ENCODE data around the gene ENOX1.

Gene ENOX1

DNA sequence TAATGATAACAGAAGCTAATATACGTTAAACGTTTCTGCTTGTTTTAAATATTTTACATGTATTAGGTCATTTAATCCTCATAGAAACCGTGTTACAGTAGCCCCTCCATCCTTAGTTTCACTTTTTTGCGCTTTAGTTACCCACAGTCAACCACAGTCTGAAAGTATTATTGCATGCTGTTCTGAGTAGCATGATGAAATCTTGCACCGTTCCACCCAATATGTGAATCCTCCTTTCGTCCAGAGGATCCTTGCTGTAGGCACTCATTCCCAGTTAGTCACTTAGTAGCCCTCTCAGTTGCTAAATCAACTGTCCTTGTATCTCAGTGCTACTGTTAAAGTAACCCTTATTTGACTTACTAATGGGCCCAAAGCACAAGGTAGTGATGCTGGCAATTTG, 257.8 kb downstream of the ENOX1 start:
- no peak for DNase-seq

DNA sequence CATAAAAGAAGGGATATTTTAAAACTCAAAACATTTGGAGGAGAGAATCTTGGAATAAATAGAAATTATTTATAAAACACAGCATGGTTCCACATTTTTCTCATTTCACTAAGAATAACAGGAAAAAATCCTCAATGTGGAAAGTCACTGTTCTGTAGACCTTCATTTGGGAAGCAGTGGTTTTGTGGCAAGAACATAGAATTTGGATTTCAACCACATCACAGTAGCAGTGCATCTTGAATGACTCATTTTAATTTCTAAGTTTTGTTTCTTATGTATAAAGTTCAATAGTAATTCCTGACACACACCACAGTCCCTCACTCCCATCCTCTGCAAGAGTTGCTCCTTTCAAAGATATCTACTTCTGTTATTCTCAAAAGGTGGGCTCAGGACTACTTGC, 264.0 kb downstream of the ENOX1 start:
- no peak for DNase-seq

GRCh38 chr13:43520351-43520750, 266.4 kb downstream of the ENOX1 start:
- DNase-seq: no peak

DNA sequence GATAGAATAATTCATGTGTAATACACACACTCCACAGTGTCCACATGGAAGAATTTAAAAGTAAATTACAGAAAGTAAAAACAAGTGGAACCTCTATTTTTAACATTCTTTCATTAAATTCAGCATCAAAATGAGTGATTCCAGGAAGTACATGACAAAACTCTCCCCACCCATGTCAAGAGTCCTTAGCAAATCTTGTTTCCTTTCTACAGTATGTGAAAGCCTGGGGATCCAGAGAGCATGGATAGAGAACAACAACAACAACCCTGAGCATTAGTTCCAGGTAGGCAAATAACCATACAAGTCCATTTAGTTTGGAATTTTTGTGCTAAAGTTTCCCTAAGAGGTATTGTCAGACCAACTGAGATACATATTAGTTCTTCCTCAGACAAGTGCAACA, 267.9 kb downstream of the ENOX1 start:
- no peak for DNase-seq

DNA sequence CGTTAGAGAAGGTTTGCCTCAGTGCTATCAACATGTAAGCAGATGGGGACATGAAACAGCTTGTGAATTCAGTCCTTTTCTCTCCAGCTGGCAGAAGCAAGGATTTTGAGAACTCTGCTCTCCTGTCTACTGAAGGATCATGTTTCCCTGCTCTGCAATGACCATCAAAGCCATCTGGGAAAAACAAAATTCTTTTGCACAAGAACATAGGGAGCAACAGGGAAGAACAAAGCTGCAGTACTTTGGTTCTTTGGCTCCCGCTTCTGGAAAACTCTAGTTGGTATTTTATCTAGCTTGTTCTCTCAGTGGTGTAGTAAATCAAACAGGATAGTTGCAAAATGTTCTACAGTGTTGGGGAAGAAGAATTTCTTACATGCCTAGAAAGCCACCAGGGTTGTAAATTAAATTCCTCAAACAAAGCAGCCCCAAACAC, 270.4 kb downstream of the ENOX1 start:
- no peak for DNase-seq

- DNase-seq: no peak
Observed at GRCh38 chr13:43515531-43515930, 271.2 kb downstream of the ENOX1 start.

DNA sequence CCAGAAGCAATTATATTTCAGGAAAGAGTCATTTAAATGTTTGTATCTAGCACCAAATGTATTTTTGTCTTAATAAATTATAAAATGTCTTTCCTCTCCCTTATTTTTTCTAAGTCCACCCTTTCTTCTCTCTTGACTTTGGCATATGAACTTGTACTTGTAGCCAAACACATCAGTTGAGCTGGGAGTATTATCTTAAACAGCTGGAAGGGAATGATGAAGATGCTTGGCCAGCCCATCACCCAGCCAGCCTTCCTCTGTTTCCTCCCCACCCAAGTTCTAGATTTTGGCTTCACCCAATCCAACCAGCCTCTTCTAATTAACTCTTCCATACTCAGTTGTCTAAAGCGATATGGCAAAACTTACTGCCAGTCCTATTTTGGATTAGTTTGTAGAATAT, 272.5 kb downstream of the ENOX1 start:
- no peak for DNase-seq

GRCh38 chr13:43512221-43512620, 274.6 kb downstream of the ENOX1 start:
- DNase-seq: no peak

DNA sequence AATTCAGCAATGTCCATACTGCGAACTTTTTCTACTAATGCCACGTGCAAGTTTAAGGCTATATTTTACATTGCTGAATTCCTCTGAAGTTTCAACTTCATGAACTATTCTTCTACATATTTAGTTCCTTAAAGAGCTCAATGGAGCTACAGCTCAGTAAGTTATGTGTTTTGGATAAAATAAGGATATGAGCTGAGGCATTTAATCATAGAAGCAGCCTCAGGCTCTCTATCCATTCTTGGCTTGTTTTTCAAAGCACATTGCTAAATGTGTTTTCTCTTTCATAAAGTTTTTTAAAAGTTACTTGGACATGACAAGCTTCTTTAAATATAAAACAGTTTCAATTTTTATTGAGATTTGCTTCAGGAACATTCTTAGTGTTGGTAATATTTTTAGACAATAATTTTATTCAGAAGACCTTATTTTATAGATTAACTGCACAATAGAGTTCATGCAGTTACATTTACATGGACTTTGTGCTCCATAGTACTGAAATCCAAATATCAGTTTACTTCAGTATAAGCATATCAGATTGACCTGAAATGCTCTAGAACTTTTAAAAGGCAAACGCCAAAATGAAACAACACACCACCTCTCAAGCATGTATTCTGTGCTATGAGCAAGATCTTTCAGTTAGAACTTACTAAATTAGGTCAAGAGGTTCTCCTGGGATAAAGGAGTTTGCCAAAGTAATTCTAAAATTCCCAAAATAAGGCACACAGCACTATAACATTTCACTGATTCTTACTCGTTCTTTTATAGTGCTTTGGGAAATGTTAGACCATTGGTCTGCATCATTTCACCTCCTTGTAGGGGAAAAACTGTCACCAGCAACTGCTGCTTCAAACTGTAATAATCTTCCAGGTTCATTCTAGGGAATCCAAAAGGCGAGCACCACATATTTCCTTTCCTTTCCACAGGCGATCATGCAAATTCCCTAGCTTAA, 275.5 kb downstream of the ENOX1 start:
- no peak for DNase-seq

- no peak for DNase-seq
Observed at GRCh38 chr13:43495732-43496131, 291.0 kb downstream of the ENOX1 start.

- no peak for DNase-seq
Observed at GRCh38 chr13:43494206-43494605, 292.6 kb downstream of the ENOX1 start.

DNA sequence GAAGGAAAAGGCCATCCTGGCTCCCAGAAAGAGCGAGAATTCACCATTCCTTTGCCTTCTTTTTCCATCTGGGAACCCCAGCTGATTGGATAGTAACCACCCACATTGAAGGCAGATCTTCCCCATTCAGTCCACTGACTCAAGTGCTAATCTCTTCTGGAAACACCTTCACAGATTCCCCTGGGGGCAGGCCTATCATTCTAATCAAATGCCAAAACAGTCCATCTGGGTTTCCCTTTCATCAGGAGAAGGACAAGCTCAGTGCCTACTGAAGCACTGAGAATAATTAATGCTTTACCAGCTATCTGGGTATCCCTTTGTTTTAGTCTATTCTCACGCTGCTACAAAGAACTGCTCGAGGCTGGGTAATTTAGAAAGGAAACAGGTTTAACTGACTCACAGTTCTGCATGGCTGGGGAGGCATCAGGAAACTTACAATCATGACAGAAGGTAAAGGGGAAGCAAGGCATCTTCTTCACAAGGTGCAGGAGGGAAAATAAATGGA, 293.2 kb downstream of the ENOX1 start:
- DNase-seq: no peak

DNA sequence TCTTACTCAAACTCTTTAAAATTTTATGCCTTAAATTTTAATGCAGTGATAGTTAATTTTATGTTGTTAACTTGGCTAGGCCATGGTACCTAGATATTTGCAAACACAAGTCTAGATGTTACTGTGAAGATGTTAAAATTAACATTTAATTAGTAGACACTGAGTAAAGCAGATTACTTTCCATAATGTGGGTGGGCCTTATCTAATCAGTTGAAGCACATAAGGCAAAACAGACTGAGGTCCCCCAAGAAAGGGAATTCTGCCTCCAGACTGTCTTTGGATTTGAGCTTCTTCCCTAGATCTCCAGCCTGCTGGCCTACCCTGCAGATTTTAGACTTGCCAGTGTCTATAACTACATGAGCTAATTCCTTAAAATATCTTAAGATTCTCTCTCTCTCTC, 294.0 kb downstream of the ENOX1 start:
- no peak for DNase-seq

DNA sequence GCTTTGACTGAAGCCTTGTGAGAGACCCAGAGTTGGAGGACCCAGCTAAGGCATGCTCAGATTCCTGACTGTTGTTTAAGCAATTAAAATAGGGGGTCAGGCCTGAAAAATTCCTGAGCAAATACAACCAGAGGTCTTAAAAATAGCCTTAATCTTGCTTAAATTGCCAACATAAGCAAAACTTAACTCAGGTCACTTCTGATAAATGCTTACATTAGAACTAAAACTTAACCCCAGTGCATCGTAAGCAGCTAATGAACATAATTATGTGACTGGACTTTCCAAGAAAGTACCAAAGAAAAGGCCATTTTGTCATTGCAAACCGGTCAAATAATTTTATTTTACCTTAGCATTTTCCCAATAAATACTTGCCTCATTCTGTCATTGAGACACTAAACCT, 294.5 kb downstream of the ENOX1 start:
- no peak for DNase-seq

DNA sequence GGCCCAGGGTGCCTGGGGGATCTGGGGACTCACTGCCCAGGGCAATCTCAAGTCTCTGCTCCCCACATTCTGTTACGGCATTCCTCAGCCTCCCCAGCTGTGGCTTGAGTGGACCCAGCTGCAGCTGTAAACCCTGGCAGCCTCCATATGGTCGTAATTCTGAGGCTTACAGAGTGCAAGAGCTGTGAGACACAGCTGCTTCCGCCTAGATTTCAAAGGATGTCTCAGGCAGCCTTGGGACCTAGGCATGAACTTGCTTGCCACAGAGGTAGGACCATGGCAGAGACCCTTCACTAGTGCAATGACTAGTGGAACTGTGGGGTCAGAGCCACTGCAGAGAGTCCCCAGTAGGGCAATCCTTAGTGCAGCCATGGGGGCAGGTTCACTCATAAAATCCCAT, 297.5 kb downstream of the ENOX1 start:
- no peak for DNase-seq

- no peak for DNase-seq
Observed at GRCh38 chr13:43487885-43488284, 298.9 kb downstream of the ENOX1 start.

GRCh38 chr13:43487461-43487860, 299.3 kb downstream of the ENOX1 start:
- DNase-seq: no peak

GRCh38 chr13:43484432-43485225, 302.1 kb downstream of the ENOX1 start:
- DNase-seq: no peak

- DNase-seq: no peak
Observed at GRCh38 chr13:43483930-43484329, 302.8 kb downstream of the ENOX1 start.

- DNase-seq: no peak
Observed at GRCh38 chr13:43482641-43483040, 304.1 kb downstream of the ENOX1 start.

- DNase-seq: no peak
Observed at GRCh38 chr13:43482026-43482425, 304.7 kb downstream of the ENOX1 start.

GRCh38 chr13:43478902-43479301, 307.9 kb downstream of the ENOX1 start:
- DNase-seq: no peak

DNA sequence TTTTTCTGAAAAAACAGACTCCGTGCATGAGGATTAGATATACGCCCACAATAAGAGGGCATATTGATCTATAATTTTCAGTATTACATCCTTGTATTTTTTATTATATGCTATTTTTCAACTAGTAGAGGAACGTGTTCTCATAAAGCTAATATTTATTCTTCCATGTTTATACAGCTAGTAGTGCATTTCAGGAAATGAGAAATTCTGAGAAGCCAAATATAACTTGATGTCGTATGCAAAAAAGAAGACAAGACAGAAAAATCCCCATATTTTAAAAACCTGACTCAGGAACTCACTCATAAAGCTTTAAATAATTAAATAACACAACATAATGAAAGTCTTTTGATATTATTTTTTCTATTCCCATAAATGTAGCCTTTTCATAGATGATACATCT, 308.6 kb downstream of the ENOX1 start:
- DNase-seq: no peak

- no peak for DNase-seq
Observed at GRCh38 chr13:43475140-43475539, 311.6 kb downstream of the ENOX1 start.
